HepG2 (cell line): ENCODE measurements around the gene IER2. TPM values are rescaled to one million over a fixed set of nuclear protein-coding genes. Genes with fewer than 3 reads are reported as not detected.

Experiments
- ATAC-seq: fragments of 200-7000 bp; cut with Tn5 transposase; 3 replicates; pipeline ENCODE4 v1.9.1; 2020; ENCODE audit warnings: mild to moderate bottlenecking, moderate library complexity
- BruUV-seq: library from RNA; stranded (reverse); fragments of 400-500 nt; replicated peaks from 2 replicates; lab custom pipeline; 2021; lab: Mats Ljungman, UMichigan
- CTCF ChIA-PET: fragments of 300-600 bp; formaldehyde crosslinking; extraction: SDS; loops from one replicate; lab custom pipeline; 2021; ENCODE audit warnings: low total read pairs, inconsistent platforms, low intra/inter-chr PET ratio; lab: Yijun Ruan, JAX
- POLR2A ChIA-PET: fragments of 350-600 bp; sonication (Branson Sonifier 250); formaldehyde crosslinking; loops from one replicate; lab custom pipeline; 2020; ENCODE audit warnings: antibody characterized with exemption, inconsistent platforms; lab: Yijun Ruan, JAX
- DNase-seq: peaks from one replicate; pipeline ENCODE4 v3.0.0-alpha.2; 2015; ENCODE audit warnings: low spot score
- FAIRE-seq: peaks from 3 replicates; lab custom pipeline; 2011; peaks lifted over from hg19 to GRCh38; lab: Jason Lieb, UNC
- H2AFZ ChIP-seq: one replicate; pipeline ENCODE4 v1.6.1; 2011; ENCODE audit warnings: low read length, inconsistent platforms
- H3K27ac ChIP-seq: fragments of 300-600 bp; 3 replicates; pipeline ENCODE4 v1.8.0; 2011; ENCODE audit warnings: mixed run types, mild to moderate bottlenecking, mixed read lengths, low read length, inconsistent platforms; ENCODE audit not compliant: insufficient read depth; ENCODE audit errors: extremely low read length
- H3K27me3 ChIP-seq, 2 experiments: fragments of 200-600 bp in 1 of 2; 2 replicates in 1 of 2; 3 replicates in 1 of 2; pipeline versions ENCODE4 v1.6.0 to v1.8.0; 2011; ENCODE audit warnings: low read length in 2 of 2, mild to moderate bottlenecking in 2 of 2, moderate library complexity in 2 of 2, inconsistent platforms in 1 of 2; ENCODE audit not compliant: insufficient read depth in 2 of 2, control insufficient read depth in 1 of 2
- H3K36me3 ChIP-seq, 2 experiments: fragments of 200-600 bp in 1 of 2; replicated peaks in 1 of 2; 2 replicates in 1 of 2; 3 replicates in 1 of 2; pipeline versions ENCODE4 v1.5.1 to v1.8.0; 2011; ENCODE audit warnings: low read length in 2 of 2, inconsistent platforms in 1 of 2; ENCODE audit not compliant: insufficient read depth in 2 of 2, control insufficient read depth in 1 of 2
- H3K4me1 ChIP-seq: 2 replicates; pipeline ENCODE4 v1.5.1; 2012; ENCODE audit warnings: low read length, inconsistent platforms; ENCODE audit not compliant: insufficient read depth
- H3K4me2 ChIP-seq: 2 replicates; pipeline ENCODE4 v1.6.0; 2011; ENCODE audit warnings: low read depth, low read length, inconsistent platforms
- H3K4me3 ChIP-seq, 3 experiments: fragments of 200-600 bp in 1 of 3; sonication (generic), shearing (Covaris generic) in 1 of 3; replicated peaks in 1 of 3; 2 replicates each; pipeline ENCODE4 v1.5.1; 2011 to 2016; ENCODE audit warnings: low read length in 3 of 3, inconsistent platforms in 2 of 3, low read depth in 2 of 3, mild to moderate bottlenecking in 2 of 3, control low read depth in 1 of 3, mixed read lengths in 1 of 3; ENCODE audit not compliant: insufficient read depth in 1 of 3
- H3K79me2 ChIP-seq: one replicate; pipeline ENCODE4 v1.6.1; 2011; ENCODE audit warnings: low read length, inconsistent platforms; ENCODE audit not compliant: insufficient read depth
- H3K9ac ChIP-seq: 2 replicates; pipeline ENCODE4 v1.6.0; 2011; ENCODE audit warnings: mild to moderate bottlenecking, low read depth, low read length, inconsistent platforms; ENCODE audit not compliant: insufficient read depth
- H3K9me3 ChIP-seq: 2 replicates; pipeline ENCODE4 v1.5.1; 2012; ENCODE audit warnings: mild to moderate bottlenecking, low read length
- H4K20me1 ChIP-seq: 2 replicates; pipeline ENCODE4 v1.6.0; 2011; ENCODE audit warnings: inconsistent platforms, mild to moderate bottlenecking, low read length, moderate library complexity; ENCODE audit not compliant: insufficient read depth
- AGO2 ChIP-seq: fragments of 200-400 bp; formaldehyde crosslinking; optimal IDR thresholded peaks from 2 replicates; pipeline ENCODE3; 2017; ENCODE audit warnings: mild to moderate bottlenecking, low read depth, low read length, moderate library complexity
- FOXC1 ChIP-seq: sonication (generic); formaldehyde crosslinking; IDR thresholded peaks from 2 replicates; pipeline ENCODE4 v1.8.0; 2022; ENCODE audit warnings: mild to moderate bottlenecking, missing genetic modification reagents, borderline replicate concordance
- HMG20B ChIP-seq: conservative IDR thresholded peaks from 2 replicates; pipeline ENCODE4 v1.6.1; 2016; ENCODE audit warnings: missing genetic modification reagents, missing compliant biosample characterization
- PCBP1 ChIP-seq: fragments of 200-400 bp; formaldehyde crosslinking; IDR thresholded peaks from 2 replicates; pipeline ENCODE4 v1.6.1; 2017; ENCODE audit warnings: mild to moderate bottlenecking, low read depth, low read length, borderline replicate concordance
- SETDB1 ChIP-seq: sonication (generic); formaldehyde crosslinking; IDR thresholded peaks from 2 replicates; pipeline ENCODE4 v1.5.1; 2020; ENCODE audit warnings: missing genetic modification reagents, mild to moderate bottlenecking, borderline replicate concordance
- ZBTB2 ChIP-seq: sonication (generic); formaldehyde crosslinking; IDR thresholded peaks from 2 replicates; pipeline ENCODE4 v1.8.0; 2022; ENCODE audit warnings: low read depth, missing genetic modification reagents
- ZMYM3 ChIP-seq: sonication (generic); formaldehyde crosslinking; IDR thresholded peaks from 2 replicates; pipeline ENCODE4 v1.5.1; 2020; ENCODE audit warnings: mild to moderate bottlenecking, missing genetic modification reagents
- ZNF10 ChIP-seq: sonication (generic); formaldehyde crosslinking; IDR thresholded peaks from 2 replicates; pipeline ENCODE4 v1.4.0; 2020; ENCODE audit warnings: mild to moderate bottlenecking, low read depth, missing genetic modification reagents, borderline replicate concordance
- WGBS: methylation state at CpG from one replicate; pipeline ENCODE4 v1.1.6; 2017; ENCODE audit warnings: low lambda C conversion rate; 5-methylcytosine and 5-hydroxymethylcytosine counted together
- in situ Hi-C: cut with HindIII; loops from 2 replicates; pipeline ENCODE4 v1.10.0; 2017; ENCODE audit warnings: low pct_unique_long_range_greater_than_20kb; ENCODE audit not compliant: extremely low pct_ligation_motif_present
- intact Hi-C: fragments of 100-400 bp; cut with micrococcal nuclease; formaldehyde crosslinking; loops from one replicate; pipeline ENCODE4 v1.10.0; 2022; ENCODE audit not compliant: unreplicated experiment
- polyA plus RNA-seq, 8 experiments: library from polyadenylated mRNA; depleted of rRNA in 3 of 8; stranded (reverse) in 7 of 8; unstranded in 1 of 8; fragments of >200 nt; fragmentation: Illumina TruSeq in 4 of 8; extraction: Trizol in 4 of 8; gene quantifications; 2 replicates each; pipeline versions ENCODE4 v1.2.1 to v1.2.3, GENCODE V29; 2011 to 2016; ENCODE audit warnings: low read depth in 4 of 8, missing spikeins in 1 of 8, mixed read lengths in 1 of 8; ENCODE audit not compliant: insufficient read depth in 1 of 8
- total RNA-seq, 5 experiments: library from RNA; depleted of rRNA; stranded (reverse); fragments of >200 nt; fragmentation: Illumina TruSeq; extraction: Trizol; gene quantifications; 2 replicates each; pipeline ENCODE4 v1.2.3, GENCODE V29; 2016; ENCODE audit warnings: low read depth in 1 of 5
- TF ChIP-seq, protein P1 (sequence below): sonication (generic); formaldehyde crosslinking; IDR thresholded peaks from 2 replicates; pipeline ENCODE4 v1.4.0; 2020; ENCODE audit warnings: mild to moderate bottlenecking, missing genetic modification reagents, borderline replicate concordance

Gene IER2
- total and polyA plus RNA-seq, 2 of the 13 experiments (the other 11 are each of a cell fraction or from before 2014, with no cell fraction given): 10.1 to 14.3 TPM

- in situ Hi-C loops: no loop called here
- ChIA-PET CTCF (no interaction called here), POLR2A (no interaction called here)
- WGBS: 98% methylated on average over 21 of the region's 28 CpGs
- Histone ChIP-seq H3K79me2 (peaks cover 15% of the 10 kb centered on the region), H3K4me2 (no peak overlapping the region), H3K9me3 (no peaks in the 10 kb centered on the region), H3K4me1 (no peaks in the 10 kb centered on the region), H3K4me3 (no peak overlapping the region), H4K20me1 (no peaks in the 10 kb centered on the region), H2AFZ (no peak overlapping the region), H3K36me3 (peaks cover 26 to 60% of the 10 kb centered on the region in 2 experiments; a peak in 4 of 5 replicates), H3K9ac (no peak overlapping the region), H3K27ac (no peak overlapping the region), H3K27me3 (no peaks in the 10 kb centered on the region)
- FAIRE-seq: no peak
- intact Hi-C loops: no loop called here
- DNase-seq: no peak
- no TSS peak for BruUV-seq
- no peak for ATAC-seq
- no peak for TF ChIP-seq ZBTB2 (CRISPR knock-in tag)
- no peak for TF ChIP-seq ZNF10 (CRISPR knock-in tag)
- TF ChIP-seq AGO2: peak; percentile 55
Observed at GRCh38 chr19:13137290-13137794, 12.9 kb upstream of the IER2 start.

DNA sequence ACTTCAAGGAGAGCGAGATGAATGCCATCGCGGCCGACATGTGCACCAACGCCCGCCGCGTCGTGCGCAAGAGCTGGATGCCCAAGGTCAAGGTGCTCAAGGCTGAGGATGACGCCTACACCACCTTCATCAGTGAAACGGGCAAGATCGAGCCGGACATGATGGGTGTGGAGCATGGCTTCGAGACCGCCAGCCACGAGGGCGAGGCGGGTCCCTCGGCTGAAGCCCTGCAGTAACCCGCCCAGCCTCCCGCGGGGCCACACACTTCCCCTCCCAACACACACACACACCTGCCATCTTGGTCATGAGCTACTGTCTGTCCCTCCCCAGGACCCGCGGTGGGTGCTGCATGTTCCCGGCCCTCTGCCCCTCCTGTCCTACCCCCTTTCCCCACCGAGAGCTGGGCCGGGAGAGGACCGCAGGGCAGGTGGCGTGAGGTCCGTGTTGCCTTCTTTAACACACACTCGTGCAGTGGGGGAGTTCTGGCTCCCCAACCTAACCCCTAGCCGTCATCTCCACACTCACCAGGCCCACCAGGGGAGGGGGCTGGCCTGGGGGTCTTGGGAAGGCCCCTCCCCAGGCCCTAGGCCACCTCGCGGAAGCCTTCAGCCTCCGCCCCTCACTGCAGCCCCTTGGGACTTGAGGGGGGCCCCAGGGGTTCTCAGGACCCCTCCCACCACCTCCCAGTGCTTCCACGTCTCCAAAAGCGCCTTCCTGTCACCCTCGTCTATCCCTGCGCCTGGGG, 11.9 kb upstream of the IER2 start:
- CTCF ChIA-PET: no interaction called here
- Histone ChIP-seq H4K20me1 (no peaks in the 10 kb centered on the region), H3K79me2 (peaks cover 8% of the 10 kb centered on the region), H3K4me2 (no peak overlapping the region), H3K36me3 (peaks cover 25 to 52% of the 10 kb centered on the region in 2 experiments; a peak in 4 of 5 replicates)
- no peak for DNase-seq
- intact Hi-C loops: no loop called here
- TF ChIP-seq PCBP1 (0 out of 2 replicates have a peak, but pooled peaks have one; percentile 10), AGO2 (peak; percentile 88), SETDB1 (CRISPR knock-in tag) (no peak), HMG20B (CRISPR knock-in tag) (no peak), FOXC1 (CRISPR knock-in tag) (no peak), ZMYM3 (CRISPR knock-in tag) (no peak)
- TF ChIP-seq, protein P1, sequence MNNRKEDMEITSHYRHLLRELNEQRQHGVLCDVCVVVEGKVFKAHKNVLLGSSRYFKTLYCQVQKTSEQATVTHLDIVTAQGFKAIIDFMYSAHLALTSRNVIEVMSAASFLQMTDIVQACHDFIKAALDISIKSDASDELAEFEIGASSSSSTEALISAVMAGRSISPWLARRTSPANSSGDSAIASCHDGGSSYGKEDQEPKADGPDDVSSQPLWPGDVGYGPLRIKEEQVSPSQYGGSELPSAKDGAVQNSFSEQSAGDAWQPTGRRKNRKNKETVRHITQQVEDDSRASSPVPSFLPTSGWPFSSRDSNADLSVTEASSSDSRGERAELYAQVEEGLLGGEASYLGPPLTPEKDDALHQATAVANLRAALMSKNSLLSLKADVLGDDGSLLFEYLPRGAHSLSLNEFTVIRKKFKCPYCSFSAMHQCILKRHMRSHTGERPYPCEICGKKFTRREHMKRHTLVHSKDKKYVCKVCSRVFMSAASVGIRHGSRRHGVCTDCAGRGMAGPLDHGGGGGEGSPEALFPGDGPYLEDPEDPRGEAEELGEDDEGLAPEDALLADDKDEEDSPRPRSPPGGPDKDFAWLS: no peak
- TF ChIP-seq, all 625 proteins: peak for 2
- POLR2A ChIA-PET: no interaction called here
- in situ Hi-C loops: no loop called here
- Histone ChIP-seq H3K4me1 (peaks cover 6% of the 10 kb centered on the region), H3K9ac (no peak overlapping the region), H3K4me3 (no peak overlapping the region), H3K27me3 (no peaks in the 10 kb centered on the region), H3K9me3 (no peaks in the 10 kb centered on the region), H2AFZ (no peak overlapping the region), H3K27ac (no peak overlapping the region)
- whole genome bisulfite sequencing: 93% methylated on average over 27 of the region's 40 CpGs
- ATAC-seq (no peak), FAIRE-seq (no peak)
- BruUV-seq: no TSS peak
